NCI-H524 (cell line): ENCODE data around the gene AATF.
A peak's percentile ranks its signal among the peaks of the same experiment; 100 is the strongest.

Experiments used
- DNase-seq, 2 experiments: peaks; one replicate each; lab custom pipeline; 2025; lab: John Stamatoyannopoulos, UW

The AATF gene

DNA sequence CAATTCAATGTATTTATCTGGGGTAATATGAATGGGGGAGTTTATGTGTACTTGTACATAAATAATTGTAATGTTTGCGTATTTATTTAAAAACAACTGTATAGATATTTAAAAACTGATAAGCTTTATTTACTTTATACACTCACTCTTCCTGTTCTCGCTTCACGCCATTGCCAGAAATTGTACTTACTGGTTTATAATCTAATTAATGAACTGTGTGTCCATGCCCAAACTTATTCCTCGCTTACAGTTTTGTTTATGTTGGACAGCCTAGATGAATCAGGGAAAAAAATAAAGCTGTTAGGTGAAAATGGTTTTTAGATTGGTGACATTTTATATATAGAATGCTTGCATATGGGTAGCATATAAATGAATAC lies 30.8 kb downstream of the AATF start:
- DNase-seq = no peak

DNA sequence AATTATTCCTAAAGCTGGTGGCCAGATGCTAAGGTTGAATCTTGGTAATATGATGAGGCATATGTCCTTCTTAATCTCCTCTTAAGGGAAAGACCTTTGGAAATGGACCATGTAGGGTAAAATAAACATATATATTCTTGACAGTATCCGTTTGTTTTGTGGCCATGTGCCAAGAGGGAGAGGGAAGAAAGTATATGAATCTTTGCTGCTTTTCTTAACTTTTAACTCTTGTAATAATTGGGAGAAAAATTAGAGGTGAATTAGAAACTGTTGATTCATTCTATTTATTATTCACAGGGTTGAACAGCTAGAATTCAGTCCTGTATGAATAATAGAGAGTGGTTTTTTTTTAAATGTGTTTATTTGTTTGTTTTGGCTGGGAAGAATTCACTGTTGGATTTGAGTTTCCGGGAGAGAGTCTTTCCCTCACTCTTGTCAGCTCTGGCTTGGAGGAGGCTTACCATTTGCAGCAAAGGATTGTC lies 31.6 kb downstream of the AATF start:
- DNase-seq = peak; percentile 89 to 95

DNA sequence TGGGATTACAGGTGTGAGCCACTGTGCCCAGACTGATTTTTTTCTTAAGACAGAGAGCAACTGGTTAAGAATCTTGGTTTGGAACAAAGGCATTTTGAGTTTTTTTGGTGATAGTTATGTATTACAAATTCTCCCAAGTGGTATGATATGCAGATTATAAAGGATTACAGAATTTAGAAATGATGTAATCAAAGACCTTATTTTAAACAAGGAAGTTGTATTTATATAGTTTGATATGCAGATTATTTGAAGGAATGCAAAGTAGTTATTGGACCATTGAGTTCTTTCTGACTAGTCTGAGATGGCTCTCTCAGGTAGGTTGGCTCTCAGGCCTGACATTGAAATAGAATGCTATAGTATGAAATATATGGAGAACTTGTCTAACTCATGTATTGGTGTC lies 34.9 kb downstream of the AATF start:
- DNase-seq = no peak

DNA sequence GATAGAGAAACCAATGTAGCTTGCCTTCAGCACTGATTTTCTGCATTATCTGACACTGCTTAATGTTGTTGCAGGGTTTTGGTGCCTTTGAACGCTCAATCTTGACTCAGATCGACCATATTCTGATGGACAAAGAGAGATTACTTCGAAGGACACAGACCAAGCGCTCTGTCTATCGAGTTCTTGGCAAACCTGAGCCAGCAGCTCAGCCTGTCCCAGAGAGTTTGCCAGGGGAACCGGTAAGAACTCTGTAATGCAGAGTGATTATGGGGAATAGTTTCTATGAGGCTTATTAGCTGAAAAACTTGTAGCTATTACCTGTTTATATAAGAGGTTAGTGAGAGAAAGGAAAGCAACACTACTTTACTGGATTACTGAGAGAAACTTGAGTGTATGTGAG lies 40.4 kb downstream of the AATF start:
- DNase-seq = no peak

DNA sequence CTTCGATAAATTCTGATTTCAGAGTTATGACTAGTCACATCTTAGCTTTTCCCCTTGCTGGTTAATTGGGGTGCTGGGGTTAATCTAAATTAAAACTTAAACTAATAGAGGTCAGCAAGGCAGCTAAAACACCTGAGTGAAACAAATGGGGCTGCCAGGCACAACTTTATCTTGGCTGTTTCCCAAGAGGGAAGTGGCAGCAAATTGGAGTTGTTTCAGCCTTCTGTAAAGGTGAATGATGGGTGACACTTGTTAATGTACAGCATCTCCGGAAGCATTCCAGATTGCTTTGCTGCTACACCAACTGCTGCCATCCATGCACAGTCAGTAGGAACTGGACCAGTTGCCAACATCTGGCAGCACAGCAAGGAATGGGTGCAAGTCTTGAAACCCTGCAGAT lies 43.9 kb downstream of the AATF start:
- DNase-seq = no peak

DNA sequence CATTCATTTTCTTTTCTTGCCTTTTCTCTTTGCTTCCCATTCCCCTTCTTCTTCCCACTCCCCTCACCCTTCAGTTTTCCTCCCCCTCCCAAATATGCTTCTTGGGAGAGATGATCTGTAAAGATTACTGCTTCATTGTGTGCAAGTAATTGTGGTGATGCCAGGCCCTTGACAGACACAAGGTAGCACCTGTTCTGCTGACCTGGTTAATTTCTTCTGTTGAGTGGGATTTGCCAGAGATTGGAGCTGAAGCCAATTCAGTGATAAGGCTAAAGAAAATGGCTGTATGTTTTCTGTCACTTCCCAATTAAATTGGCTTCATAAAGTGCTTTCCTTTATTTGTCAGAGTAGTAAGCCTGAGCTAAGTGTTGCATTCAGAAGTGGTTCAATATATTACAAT lies 44.5 kb downstream of the AATF start:
- DNase-seq = no peak

DNA sequence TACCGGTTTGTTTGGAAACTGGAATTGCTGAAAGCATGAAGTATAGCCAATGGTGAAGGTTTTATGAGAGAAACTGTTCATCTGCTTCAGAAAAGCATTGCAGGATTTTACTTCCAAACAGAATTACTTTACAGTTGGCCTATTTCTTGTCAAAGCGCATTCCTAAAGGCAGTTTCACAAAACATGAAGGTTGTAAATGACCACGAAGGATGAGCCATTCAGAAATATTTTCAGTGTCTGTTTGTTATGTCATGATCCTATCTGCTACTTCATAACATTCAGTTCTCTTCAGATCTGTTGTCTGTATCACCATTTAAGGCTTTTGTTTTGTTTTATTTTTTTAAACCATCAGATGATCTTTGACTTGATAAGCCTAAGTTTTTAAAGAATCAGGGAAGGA lies 45.7 kb downstream of the AATF start:
- no peak for DNase-seq

DNA sequence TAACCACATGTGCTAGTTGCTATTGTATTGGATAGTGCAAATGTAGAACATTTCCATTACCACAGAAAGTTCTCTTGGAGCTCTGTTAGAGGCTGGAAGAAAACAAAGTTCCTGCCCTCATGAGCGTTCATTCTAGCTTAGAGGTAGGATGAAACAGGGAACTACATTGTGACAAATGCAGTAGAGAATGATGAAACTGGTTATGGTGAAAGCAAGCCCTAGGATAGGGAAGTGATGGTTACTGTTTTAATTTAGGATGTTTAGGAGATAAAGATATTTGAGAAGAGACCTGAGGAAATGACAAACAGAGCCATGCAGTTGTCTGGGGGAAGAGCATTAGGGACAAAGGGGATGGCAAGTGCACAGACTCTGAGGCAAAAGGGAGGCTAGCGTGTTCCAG lies 50.7 kb downstream of the AATF start:
- no peak for DNase-seq

DNA sequence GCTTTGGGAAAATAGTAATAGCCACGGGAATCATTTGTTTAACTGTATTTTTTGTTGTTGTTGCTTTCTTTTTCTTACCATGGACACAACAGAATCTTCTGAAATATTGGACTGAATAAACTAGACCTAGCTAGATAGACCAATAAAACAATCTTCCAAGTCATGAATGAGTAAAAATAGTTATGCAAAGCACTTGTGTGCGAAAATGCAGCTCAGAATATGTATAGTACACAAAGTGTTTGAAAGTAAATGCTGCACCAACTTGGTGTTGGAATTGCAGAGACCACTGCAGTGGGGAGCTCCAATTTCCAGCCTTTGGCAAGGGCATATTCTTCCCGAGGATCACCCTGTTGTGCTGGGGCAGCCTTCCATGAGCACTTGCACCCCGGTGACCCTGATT lies 68.0 kb downstream of the AATF start:
- DNase-seq = no peak

DNA sequence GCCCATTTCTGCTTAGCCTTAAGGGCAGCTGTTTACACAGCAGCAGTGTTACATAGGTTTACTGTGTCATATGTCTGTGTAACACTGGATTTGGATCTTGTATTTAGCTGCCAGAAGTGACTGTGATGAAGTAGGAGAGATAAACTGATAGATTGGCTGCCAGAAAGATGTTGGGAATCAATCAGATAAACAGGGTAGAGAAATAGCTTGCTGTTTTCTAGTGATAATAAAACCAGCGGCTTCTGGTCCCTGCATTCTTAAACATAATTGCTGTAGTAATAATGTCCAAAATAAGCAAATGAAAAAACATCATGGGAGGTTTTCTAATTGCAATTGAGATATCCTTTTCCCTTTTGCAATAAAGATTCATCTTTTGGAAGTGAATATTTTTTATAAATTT lies 68.7 kb downstream of the AATF start:
- DNase-seq = no peak

DNA sequence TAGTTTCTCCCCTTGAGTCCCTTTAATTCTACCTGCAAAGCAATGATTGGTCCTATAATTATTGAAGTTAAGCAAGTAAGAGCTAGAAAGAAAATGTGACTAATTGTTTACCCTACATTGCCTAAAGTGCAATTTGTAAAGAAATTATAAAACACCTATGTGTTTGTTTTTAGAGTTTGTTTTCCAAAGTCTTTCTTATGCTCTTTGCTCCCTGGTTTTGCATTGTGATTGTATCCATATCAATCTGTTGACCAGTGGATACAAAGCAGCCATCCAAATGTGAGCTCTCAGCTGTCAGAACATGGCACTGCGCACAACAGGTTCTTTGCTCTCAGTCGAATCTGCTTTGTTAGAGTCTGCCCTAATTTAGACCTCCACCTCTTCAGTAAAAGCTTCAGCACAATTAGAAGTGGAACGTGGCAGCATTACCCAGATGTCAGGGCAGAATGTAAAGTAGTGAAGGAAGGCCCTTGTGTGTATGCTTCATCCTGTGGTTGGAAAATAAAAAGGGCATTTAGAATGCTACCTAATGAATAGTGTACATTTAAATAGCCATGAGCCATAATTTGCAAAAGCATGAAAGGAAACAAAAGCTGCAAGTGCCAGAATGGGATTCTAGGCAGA lies 70.5 kb downstream of the AATF start:
- DNase-seq = no peak

DNA sequence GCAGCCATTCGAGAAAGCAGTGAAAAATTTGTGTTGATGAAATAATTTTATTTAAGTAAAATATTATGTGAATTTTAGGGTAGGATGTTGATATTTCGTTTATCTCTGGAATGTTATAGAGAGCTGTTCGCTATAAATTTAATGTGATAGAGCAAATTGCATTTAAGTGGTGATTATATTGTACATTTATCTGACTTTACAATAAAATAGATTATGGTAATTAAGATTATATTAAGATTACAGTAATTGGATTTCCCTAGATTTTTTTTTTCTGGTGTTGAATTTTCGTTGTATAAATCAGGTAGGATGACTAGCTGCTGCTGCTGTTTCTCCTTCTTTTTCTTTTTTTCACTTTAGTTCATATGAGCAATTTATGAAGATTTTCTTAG lies 71.0 kb downstream of the AATF start:
- no peak for DNase-seq

DNA sequence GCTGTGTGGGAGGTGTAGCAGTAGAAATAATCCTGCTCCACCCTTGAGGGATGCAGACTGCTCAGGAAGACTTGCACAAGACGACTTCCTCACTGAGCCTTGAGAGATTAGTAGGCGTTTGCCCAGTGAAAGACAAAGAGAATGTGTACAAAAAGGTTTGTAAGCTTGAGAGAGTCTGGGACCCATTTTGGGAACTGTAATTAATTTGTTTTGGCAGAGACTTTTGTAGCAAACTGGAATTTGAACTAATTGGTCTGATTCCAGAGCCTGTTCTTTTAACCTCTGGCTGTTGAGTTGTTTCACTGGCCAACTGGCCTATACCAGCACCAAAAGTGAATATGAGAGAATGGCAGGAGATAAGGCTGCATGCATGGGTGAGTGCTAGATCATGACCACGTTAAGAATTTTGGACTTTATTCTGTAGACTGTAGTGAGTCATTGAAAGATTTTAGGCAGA lies 75.5 kb downstream of the AATF start:
- DNase-seq = no peak

DNA sequence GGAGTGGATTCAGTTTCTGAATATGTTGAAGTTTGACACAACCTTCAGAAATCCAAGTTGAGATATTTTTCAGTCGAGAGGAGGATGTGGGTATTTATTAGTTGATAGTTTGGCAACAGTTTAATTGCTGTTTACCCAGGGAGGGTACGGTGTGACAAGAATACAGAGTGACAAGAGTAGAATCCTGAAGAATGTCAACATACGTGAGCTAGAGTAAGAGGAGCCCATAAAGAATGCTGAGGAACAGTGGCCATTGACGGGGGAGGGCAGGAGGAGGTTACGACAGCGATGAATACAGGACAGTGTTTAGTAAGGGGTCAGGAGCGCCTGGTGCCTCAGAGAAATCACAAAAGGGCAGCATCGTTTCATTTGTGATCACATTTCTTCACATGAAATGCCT lies 76.5 kb downstream of the AATF start:
- DNase-seq = no peak

DNA sequence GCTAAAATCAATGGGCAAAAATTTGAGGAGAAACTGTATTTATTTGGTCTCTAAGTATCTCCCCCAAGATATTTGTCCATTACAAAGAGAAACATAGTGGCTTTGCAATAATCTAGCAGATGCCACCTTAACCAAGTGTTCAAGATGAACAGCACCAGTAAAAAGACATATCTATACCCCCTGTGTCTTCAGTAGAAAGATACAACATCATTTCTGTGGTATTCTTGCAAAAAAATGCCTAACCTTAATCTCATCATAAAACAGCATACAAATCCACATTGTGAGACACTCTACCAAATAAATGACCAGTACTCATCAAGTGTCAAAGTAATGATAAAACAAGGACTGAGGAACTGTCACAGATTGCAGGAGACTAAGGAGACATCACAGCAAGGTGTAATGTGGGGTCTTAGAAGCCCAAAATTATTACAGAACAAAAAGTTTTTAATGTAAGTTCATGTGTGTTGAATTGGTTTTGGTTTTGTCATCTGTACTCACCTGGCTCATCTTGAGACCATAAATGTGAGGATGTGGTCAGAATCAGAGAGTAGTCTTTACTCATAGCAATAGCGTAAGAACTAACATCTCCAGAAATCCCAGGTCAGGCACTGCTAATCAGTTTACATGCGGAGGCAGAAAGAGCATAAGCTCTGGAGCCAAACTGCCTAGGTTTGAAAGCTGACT lies 77.2 kb downstream of the AATF start:
- DNase-seq = no peak

DNA sequence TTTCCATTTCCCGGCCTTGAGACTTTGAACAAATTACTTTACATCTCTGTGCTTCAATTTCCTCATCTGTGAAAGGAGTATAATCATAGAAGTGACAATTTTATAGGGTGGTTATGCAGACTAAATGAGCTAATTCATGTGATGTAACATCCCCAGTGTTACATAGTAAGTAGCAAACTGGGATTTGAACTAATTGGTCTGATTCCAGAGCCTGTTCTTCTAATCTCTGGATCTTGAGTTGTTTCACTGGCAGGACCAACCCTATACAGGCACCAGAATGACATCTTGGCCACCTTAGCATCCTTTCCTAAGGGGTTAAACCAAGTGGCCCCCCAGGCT lies 77.7 kb downstream of the AATF start:
- DNase-seq = no peak

DNA sequence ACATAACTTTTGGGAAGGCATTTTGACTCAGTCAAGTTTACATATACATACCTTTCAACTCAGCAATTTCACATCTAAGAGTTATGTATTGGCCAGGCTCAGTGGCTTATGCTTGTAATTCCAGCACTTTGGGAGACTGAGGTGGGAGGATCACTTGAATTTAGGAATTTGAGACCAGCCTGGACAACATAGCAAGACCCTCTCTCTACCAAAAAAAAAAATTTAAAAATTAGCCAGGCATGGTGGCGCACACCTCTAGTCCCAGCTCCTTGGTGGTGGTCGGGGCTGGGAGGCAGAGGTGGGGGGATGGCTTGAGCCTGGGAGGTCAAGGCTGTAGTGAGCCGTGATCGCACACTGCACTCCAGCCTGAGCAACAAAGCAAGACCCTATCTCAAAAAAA lies 79.3 kb downstream of the AATF start:
- no peak for DNase-seq

DNA sequence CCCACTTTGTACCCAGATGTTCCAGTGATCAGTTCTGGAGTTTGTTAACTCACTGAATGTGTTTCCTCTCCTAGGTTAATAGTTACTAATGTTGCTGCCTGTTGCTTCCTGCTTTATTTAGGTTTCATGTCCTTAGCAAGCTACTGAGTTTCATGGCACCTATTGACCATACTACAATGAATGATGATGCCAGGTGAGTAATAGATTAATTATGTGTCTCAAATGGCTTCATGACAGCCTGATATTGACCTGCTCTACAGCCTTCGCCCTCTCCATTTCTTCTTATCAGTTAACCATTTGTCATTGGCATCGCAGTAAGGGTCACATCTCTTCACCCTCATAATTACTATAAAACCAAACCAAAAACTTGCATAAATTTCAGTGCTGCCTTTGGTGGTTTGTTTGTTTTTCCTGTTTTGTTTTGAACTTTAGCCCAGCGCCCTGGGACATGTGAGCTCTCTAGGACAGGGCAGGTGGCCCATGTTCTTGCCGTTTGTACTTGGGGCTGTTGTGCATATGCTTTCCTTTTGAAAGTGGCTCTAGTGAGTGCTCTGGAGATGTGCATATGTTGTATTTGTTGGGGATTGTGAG lies 82.8 kb downstream of the AATF start:
- DNase-seq = no peak

DNA sequence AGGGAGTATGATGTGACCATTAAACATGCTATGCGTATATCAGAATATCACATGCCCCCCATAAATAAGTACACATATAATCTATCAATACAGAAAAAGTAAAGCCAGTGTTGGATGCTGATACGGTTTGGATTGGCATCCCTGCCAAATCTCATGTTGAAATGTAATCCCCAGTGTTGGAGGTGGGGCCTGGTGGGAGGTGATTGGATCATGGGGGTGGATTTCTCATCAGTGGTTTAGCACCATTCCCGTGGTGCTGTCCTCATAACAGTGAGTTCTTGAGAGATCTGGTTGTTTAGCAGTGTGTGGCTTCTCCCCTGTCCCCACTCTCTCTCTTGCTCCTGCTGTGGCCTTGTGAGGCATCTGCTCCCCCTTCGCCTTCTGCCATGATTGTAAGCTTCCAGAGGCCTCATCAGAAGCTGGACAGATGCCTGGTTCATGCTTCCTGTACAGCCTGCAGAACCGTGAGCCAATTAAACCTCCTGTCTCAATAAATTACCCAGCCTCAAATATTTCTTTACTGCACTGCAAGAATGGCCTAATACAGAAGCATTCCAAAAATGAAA lies 88.9 kb downstream of the AATF start:
- DNase-seq = no peak

DNA sequence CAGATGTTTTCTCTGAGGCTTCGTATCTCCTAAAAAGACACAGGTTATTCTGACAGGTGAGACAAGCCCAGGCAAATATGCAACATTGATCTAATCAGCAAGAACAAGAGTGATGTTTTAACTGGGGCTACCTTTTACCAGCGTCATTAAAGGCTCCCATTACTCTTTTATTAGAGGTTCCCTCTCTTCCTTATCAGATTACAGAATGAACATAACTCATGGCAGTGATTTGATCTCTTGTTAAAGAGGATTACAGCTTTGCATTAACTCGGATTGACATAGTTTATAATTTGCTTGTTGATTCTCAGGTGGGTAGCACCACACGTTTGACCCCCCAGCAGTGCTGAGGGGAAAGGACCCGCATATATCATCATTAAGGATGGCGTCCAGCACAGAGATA lies 90.5 kb downstream of the AATF start:
- peak in 1 of 2 experiments; percentile 38 for DNase-seq

DNA sequence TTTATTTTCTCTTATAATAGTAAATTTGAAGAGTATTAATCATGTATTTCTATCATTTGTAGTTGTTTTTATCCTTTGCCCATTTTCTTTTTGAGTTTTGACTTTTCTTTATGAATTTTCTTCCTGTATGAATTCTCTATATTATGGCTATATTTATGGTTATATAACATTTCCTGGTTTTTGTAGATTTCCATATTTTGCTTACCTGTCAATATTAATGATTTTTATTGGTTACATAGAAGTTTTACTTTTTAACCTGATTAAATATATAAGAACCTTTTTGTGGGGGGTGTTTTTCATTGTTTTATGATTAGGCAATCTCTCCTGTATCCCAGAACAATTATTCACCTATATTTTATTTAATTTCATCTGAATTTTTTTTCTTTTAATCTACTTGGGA lies 93.2 kb downstream of the AATF start:
- no peak for DNase-seq

DNA sequence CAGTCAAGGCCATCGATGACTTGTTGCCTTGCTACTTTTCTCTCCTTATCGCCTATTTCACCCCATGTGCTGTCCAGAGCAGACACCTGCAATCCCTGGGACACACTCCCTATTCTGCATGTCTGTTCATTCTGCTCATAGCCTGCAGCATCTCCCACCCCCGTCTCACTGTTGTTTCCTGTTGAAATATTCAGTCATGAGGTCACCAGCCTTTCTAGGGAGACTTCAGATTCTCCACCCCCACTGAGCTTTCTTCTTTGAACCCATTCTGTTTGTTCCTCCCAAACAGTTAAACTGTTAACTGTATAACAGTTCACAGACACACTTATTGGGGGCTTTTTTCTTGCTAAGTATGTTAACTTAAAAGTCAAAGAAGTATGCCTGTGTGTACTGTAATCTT lies 94.4 kb downstream of the AATF start:
- DNase-seq = no peak

DNA sequence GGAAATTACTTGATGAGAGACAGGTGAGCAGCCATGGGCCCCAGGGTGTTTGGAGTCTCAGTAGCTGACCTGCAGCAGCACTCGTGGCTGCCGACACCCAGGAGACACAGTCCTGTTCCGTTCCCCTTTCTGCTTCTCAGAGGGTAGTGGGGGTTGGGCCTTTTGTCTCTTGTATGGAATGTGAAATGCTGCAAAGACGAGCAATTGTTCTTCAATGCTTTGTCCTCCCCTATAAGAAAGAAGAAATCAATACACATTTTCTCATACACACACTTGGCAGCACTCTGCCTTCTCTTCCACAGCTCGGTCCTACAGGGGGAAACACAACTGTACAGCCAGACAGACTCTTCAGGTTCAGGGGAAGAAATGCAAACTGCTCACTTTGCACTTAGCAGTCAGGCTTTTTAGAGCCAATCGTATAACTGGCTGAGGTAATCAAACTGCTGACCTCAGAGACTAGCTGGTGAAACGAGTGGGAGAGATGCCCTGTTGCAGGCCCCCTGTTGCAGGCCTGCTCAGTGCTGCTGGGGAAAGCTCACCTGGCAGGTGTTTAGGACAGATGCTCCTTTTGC lies 96.7 kb downstream of the AATF start:
- no peak for DNase-seq
